K562 (cell line): Measurements from ENCODE around the gene CUL3. TPM values are rescaled to one million over a fixed set of nuclear protein-coding genes. Genes with fewer than 3 reads are reported as not detected.

Experiments
- ATAC-seq: fragments of 200-7000 bp; cut with Tn5 transposase; 3 replicates; pipeline ENCODE4 v1.9.1; 2020; ENCODE audit warnings: moderate library complexity
- BruUV-seq: library from RNA; stranded (reverse); fragments of 400-500 nt; replicated peaks from 2 replicates; lab custom pipeline; 2021; lab: Mats Ljungman, UMichigan
- CTCF ChIA-PET: fragments of 300-600 bp; formaldehyde crosslinking; extraction: SDS; loops from one replicate; lab custom pipeline; 2021; ENCODE audit warnings: low intra/inter-chr PET ratio; lab: Yijun Ruan, JAX
- POLR2A ChIA-PET: fragments of 300-600, 350-650 bp; sonication (Branson Sonifier 250); formaldehyde crosslinking; extraction: SDS; loops from one replicate; lab custom pipeline; 2021; ENCODE audit warnings: antibody characterized with exemption, inconsistent platforms; lab: Yijun Ruan, JAX
- DNase-seq, 4 experiments: peaks; one replicate each; pipeline versions ENCODE4 v3.0.0 to v3.0.0-alpha.2; 2011 to 2018; ENCODE audit warnings: low spot score in 3 of 4, mixed read lengths in 3 of 4; ENCODE audit errors: extremely low read depth in 1 of 4
- FAIRE-seq: peaks from 2 replicates; lab custom pipeline; 2011; peaks lifted over from hg19 to GRCh38; lab: Jason Lieb, UNC
- H2AFZ ChIP-seq: 2 replicates; pipeline ENCODE4 v1.6.0; 2011; ENCODE audit warnings: low read depth, low read length, control low read depth, inconsistent platforms
- H3K27ac ChIP-seq: fragments of 200-600 bp; 3 replicates; pipeline ENCODE4 v1.8.0; 2011; ENCODE audit warnings: low read depth, mild to moderate bottlenecking, control low read depth, inconsistent platforms, low read length, moderate library complexity, mixed read lengths; ENCODE audit errors: extremely low read depth
- H3K27me3 ChIP-seq, 2 experiments: fragments of 300-600 bp in 1 of 2; 2 replicates in 1 of 2; 3 replicates in 1 of 2; pipeline versions ENCODE4 v1.6.0 to v1.8.0; 2011; ENCODE audit warnings: inconsistent platforms in 2 of 2, low read length in 2 of 2, mild to moderate bottlenecking in 1 of 2, mixed read lengths in 1 of 2, moderate library complexity in 1 of 2; ENCODE audit not compliant: control insufficient read depth in 2 of 2, insufficient read depth in 2 of 2
- H3K36me3 ChIP-seq: fragments of 300-600 bp; 3 replicates; pipeline ENCODE4 v1.8.0; 2011; ENCODE audit warnings: mild to moderate bottlenecking, low read length, inconsistent platforms; ENCODE audit not compliant: control insufficient read depth, insufficient read depth
- H3K4me1 ChIP-seq, 2 experiments: fragments of 200-600 bp in 1 of 2; replicated peaks in 1 of 2; 2 replicates in 1 of 2; 3 replicates in 1 of 2; pipeline versions ENCODE4 v1.5.1 to v1.8.0; 2011; ENCODE audit warnings: inconsistent platforms in 2 of 2, low read length in 2 of 2, mild to moderate bottlenecking in 1 of 2, mixed read lengths in 1 of 2, moderate library complexity in 1 of 2; ENCODE audit not compliant: control insufficient read depth in 2 of 2, insufficient read depth in 2 of 2
- H3K4me2 ChIP-seq: 2 replicates; pipeline ENCODE4 v1.6.1; 2011; ENCODE audit warnings: low read length, control low read depth, inconsistent platforms, mixed read lengths; ENCODE audit not compliant: insufficient read depth
- H3K4me3 ChIP-seq: fragments of 200-600 bp; sonication (generic), shearing (Covaris generic); 2 replicates; pipeline ENCODE4 v1.5.1; 2016; ENCODE audit warnings: control low read depth, inconsistent platforms
- H3K79me2 ChIP-seq: fragments of 200-600 bp; 3 replicates; pipeline ENCODE4 v1.8.0; 2011; ENCODE audit warnings: low read length, inconsistent platforms; ENCODE audit not compliant: control insufficient read depth, insufficient read depth
- H3K9ac ChIP-seq, 2 experiments: 2 replicates each; pipeline versions ENCODE4 v1.6.0 to v1.6.1; 2011; ENCODE audit warnings: low read depth in 2 of 2, low read length in 2 of 2, control low read depth in 1 of 2, inconsistent platforms in 1 of 2, mild to moderate bottlenecking in 1 of 2, mixed read lengths in 1 of 2; ENCODE audit not compliant: insufficient read depth in 1 of 2
- H3K9me1 ChIP-seq: one replicate; pipeline ENCODE4 v1.6.0; 2011; ENCODE audit warnings: inconsistent platforms, mild to moderate bottlenecking, low read length, moderate library complexity; ENCODE audit not compliant: control insufficient read depth, insufficient read depth
- H3K9me3 ChIP-seq: replicated peaks from 2 replicates; pipeline ENCODE4 v1.5.1; 2011; ENCODE audit warnings: low read depth, low read length, inconsistent platforms; ENCODE audit not compliant: control insufficient read depth, insufficient read depth
- H4K20me1 ChIP-seq: replicated peaks from 2 replicates; pipeline ENCODE4 v1.6.1; 2011; ENCODE audit warnings: low read length, inconsistent platforms, mixed read lengths; ENCODE audit not compliant: control insufficient read depth, insufficient read depth
- CCNT2 ChIP-seq: IDR thresholded peaks from 2 replicates; pipeline ENCODE4 v1.6.1; 2011; ENCODE audit warnings: borderline replicate concordance, low read depth, mild to moderate bottlenecking, moderate library complexity, mixed read lengths, low read length; ENCODE audit not compliant: insufficient read length; ENCODE audit errors: extremely low read depth
- HIVEP1 ChIP-seq: fragments of 250-450 bp; sonication (Bioruptor Pico); IDR thresholded peaks from 2 replicates; pipeline ENCODE4 v1.4.0; 2020; ENCODE audit warnings: mild to moderate bottlenecking
- MTA2 ChIP-seq: fragments of 450-650 bp; IDR thresholded peaks from 2 replicates; pipeline ENCODE4 v1.6.1; 2016; ENCODE audit warnings: low read depth
- SAFB ChIP-seq: fragments of 200-400 bp; formaldehyde crosslinking; IDR thresholded peaks from 2 replicates; pipeline ENCODE4 v1.6.1; 2017; ENCODE audit warnings: low read depth, low read length, borderline replicate concordance
- THRB ChIP-seq: fragments of 450-650 bp; formaldehyde crosslinking; conservative IDR thresholded peaks from 2 replicates; pipeline ENCODE4 v1.4.0; 2022; ENCODE audit warnings: mild to moderate bottlenecking, missing genetic modification characterization
- WHSC1 ChIP-seq: IDR thresholded peaks from one replicate; pipeline ENCODE4 v1.6.1; 2012; ENCODE audit warnings: low read length, control low read depth, inconsistent platforms
- WGBS: fragments of 100-300 bp; shearing (Covaris generic); methylation state at CpG from one replicate; pipeline ENCODE4 v1.1.6; 2016; ENCODE audit warnings: low coverage, mixed read lengths; ENCODE audit not compliant: insufficient coverage; ENCODE audit errors: missing lambda C conversion rate; 5-methylcytosine and 5-hydroxymethylcytosine counted together
- in situ Hi-C: fragments of 300-500 bp; cut with MboI; formaldehyde crosslinking; loops from 4 replicates; pipeline ENCODE4 v1.15.0; 2018; ENCODE audit warnings: inconsistent platforms, mixed read lengths
- intact Hi-C: fragments of 100-400 bp; cut with micrococcal nuclease; formaldehyde crosslinking; loops from 2 replicates; pipeline ENCODE4 v1.14.2; 2022
- polyA plus RNA-seq, 8 experiments: library from polyadenylated mRNA; depleted of rRNA in 4 of 8; stranded (reverse) in 5 of 8; unstranded in 3 of 8; fragments of >200 nt; fragmentation: Nextera tagmentation in 2 of 8; fragmentation: Illumina TruSeq in 1 of 8; extraction: Ambion mirVana in 2 of 8; extraction: Trizol in 1 of 8; gene quantifications; 2 replicates each; pipeline versions ENCODE4 v1.2.1 to v1.2.3, GENCODE V29; 2011 to 2014; ENCODE audit warnings: inconsistent platforms in 1 of 8, missing spikeins in 1 of 8
- total RNA-seq, 7 experiments: library from RNA; depleted of rRNA in 6 of 7; stranded (reverse); fragments of >200 nt in 6 of 7; fragmentation: Illumina TruSeq in 2 of 7; extraction: Trizol in 2 of 7; gene quantifications; 2 replicates each; pipeline versions ENCODE4 v1.2.1 to v1.2.3, GENCODE V29; 2011 to 2021; ENCODE audit warnings: low replicate concordance in 1 of 7
- TF ChIP-seq, protein P1 (sequence below): fragments of 250-450 bp; sonication (Bioruptor Pico); IDR thresholded peaks from 2 replicates; pipeline ENCODE4 v1.8.0; 2022; ENCODE audit warnings: moderate library complexity, mild to moderate bottlenecking, inconsistent platforms

CUL3 gene
- total and polyA plus RNA-seq, 9 of the 15 experiments (the other 6 are each of a cell fraction or from before 2014, with no cell fraction given): 31.5 to 71.9 (median 56.4) TPM

DNA sequence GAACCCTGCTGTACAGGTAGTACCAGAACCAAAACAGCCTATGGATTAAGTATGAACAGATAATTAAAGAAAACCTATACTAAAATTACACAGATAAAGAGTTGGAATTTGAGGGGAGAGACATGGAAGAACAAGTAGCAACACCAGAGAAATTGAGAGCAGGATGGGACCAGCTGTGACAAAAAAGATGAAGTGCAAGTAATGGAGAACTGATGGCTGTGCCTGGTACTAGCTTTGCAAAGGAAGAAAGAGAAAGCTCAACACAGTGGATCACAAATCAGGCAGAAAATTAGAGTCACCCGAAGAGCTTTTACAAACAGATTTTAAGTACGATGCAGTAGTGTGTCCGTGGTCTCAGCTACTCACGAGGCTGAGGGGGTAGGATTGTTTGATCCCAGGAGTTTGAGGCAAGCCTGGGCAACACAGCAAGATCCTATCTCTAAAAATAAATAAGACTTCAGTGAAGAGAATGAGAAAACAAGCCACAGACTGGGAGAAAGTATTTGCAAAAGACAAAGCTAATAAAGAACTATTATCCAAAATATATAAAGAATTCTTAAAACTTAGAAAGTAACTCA lies 46.5 kb downstream of the CUL3 start:
- intact Hi-C loops (no loop called here), in situ Hi-C loops (no loop called here)
- Histone ChIP-seq H3K9ac (no peak overlapping the region), H3K9me1 (no peaks in the 10 kb centered on the region), H3K79me2 (peaks cover 77% of the 10 kb centered on the region), H3K4me3 (no peak overlapping the region), H3K9me3 (no peaks in the 10 kb centered on the region), H3K4me1 (no peaks in the 10 kb centered on the region), H3K27me3 (no peaks in the 10 kb centered on the region), H3K4me2 (no peak overlapping the region), H4K20me1 (no peaks in the 10 kb centered on the region), H2AFZ (no peak overlapping the region), H3K36me3 (peaks cover 41% of the 10 kb centered on the region; the same call in 2 of the 3 replicates), H3K27ac (no peak overlapping the region)
- ChIA-PET POLR2A (no interaction called here), CTCF (interaction anchor here (0.7 kb wide), 1 partner anchor 10 kb away, joined by 3 read pairs; no protein-coding TSS in a partner anchor)
- ATAC-seq (no peak), DNase-seq (no peak), FAIRE-seq (no peak)
- no peak for TF ChIP-seq HIVEP1 (CRISPR knock-in tag)
- TF ChIP-seq SAFB: no peak
- TF ChIP-seq, protein P1, sequence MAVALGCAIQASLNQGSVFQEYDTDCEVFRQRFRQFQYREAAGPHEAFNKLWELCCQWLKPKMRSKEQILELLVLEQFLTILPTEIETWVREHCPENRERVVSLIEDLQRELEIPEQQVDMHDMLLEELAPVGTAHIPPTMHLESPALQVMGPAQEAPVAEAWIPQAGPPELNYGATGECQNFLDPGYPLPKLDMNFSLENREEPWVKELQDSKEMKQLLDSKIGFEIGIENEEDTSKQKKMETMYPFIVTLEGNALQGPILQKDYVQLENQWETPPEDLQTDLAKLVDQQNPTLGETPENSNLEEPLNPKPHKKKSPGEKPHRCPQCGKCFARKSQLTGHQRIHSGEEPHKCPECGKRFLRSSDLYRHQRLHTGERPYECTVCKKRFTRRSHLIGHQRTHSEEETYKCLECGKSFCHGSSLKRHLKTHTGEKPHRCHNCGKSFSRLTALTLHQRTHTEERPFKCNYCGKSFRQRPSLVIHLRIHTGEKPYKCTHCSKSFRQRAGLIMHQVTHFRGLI (CRISPR knock-in tag): no peak
- no peak for TF ChIP-seq CCNT2
- TF ChIP-seq THRB (CRISPR knock-in tag): no peak
- TF ChIP-seq MTA2: no peak
- no peak for TF ChIP-seq WHSC1
- no TSS peak for BruUV-seq
- WGBS: 80% methylated on average over 4 of the region's 4 CpGs
